Osteoblast (primary cell): ENCODE data around the gene CCNF. TPM values are rescaled to one million over a fixed set of nuclear protein-coding genes. Genes with fewer than 3 reads are reported as not detected.
"Not testable (repeated sequence)": the region's sequence is repeated elsewhere in the genome, so short reads cannot be mapped to it uniquely, and the experiment has no call there.

Experiments
- DNase-seq: peaks from one replicate; pipeline ENCODE4 v3.0.0; 2011; ENCODE audit warnings: low spot score, mixed read lengths; ENCODE audit not compliant: insufficient read length; ENCODE audit errors: missing footprints
- H2AFZ ChIP-seq: 2 replicates; pipeline ENCODE4 v1.6.0; 2011; ENCODE audit warnings: mild to moderate bottlenecking, low read length
- H3K27ac ChIP-seq: 2 replicates; pipeline ENCODE4 v1.5.1; 2011; ENCODE audit warnings: mild to moderate bottlenecking, low read depth, low read length, moderate library complexity
- H3K27me3 ChIP-seq: 2 replicates; pipeline ENCODE4 v1.6.0; 2012; ENCODE audit warnings: mild to moderate bottlenecking, control low read depth, inconsistent platforms, low read length, moderate library complexity; ENCODE audit not compliant: insufficient read depth
- H3K36me3 ChIP-seq: 2 replicates; pipeline ENCODE4 v1.5.1; 2011; ENCODE audit warnings: mild to moderate bottlenecking, low read length, control low read depth, moderate library complexity; ENCODE audit not compliant: insufficient read depth
- H3K4me1 ChIP-seq: 2 replicates; pipeline ENCODE4 v1.5.1; 2011; ENCODE audit warnings: mild to moderate bottlenecking, low read length, control low read depth, moderate library complexity; ENCODE audit not compliant: insufficient read depth
- H3K4me2 ChIP-seq: 2 replicates; pipeline ENCODE4 v1.6.0; 2011; ENCODE audit warnings: mild to moderate bottlenecking, low read length; ENCODE audit not compliant: insufficient read depth
- H3K4me3 ChIP-seq: fragments of 200-600 bp; sonication (generic); 3 replicates; pipeline ENCODE4 v1.5.1; 2012; ENCODE audit warnings: mild to moderate bottlenecking, low read length, inconsistent platforms; ENCODE audit not compliant: insufficient read depth
- H3K79me2 ChIP-seq: 2 replicates; pipeline ENCODE4 v1.6.0; 2012; ENCODE audit warnings: mild to moderate bottlenecking, low read length, control low read depth, inconsistent platforms; ENCODE audit not compliant: insufficient read depth
- H3K9me3 ChIP-seq: 2 replicates; pipeline ENCODE4 v1.5.1; 2011; ENCODE audit warnings: low read depth, low read length, control low read depth
- H4K20me1 ChIP-seq: 2 replicates; pipeline ENCODE4 v1.6.0; 2012; ENCODE audit warnings: mild to moderate bottlenecking, low read length, control low read depth; ENCODE audit not compliant: insufficient read depth
- CTCF ChIP-seq: IDR thresholded peaks from 2 replicates; pipeline ENCODE4 v1.5.1; 2011; ENCODE audit warnings: mild to moderate bottlenecking, low read depth, low read length, moderate library complexity; ENCODE audit errors: extremely low read depth
- total RNA-seq: library from RNA; depleted of rRNA; stranded (reverse); fragments of >200 nt; gene quantifications from 2 replicates; pipeline ENCODE4 v1.2.3, GENCODE V29; 2012

CCNF gene
- total RNA-seq, 1 donor, result 6.9 TPM

- peaks cover 18% of the 10 kb centered on the region for H4K20me1 ChIP-seq
- H3K79me2 ChIP-seq, result peaks cover 42% of the 10 kb centered on the region
- no peaks in the 10 kb centered on the region for H3K27me3 ChIP-seq
- no peak for TF ChIP-seq CTCF
- no peak overlapping the region for H3K4me2 ChIP-seq
- no peak overlapping the region for H3K27ac ChIP-seq
- no peaks in the 10 kb centered on the region for H3K36me3 ChIP-seq
- no peak overlapping the region for H3K4me3 ChIP-seq
- DNase-seq, result no peak
- H3K9me3 ChIP-seq, result no peaks in the 10 kb centered on the region
- no peak overlapping the region for H2AFZ ChIP-seq
- peaks cover 9% of the 10 kb centered on the region for H3K4me1 ChIP-seq
Measured at GRCh38 chr16:2477327-2477726, 48.1 kb downstream of the CCNF start.

GRCh38 chr16:2478279-2478678 lies 49.0 kb downstream of the CCNF start:
- peaks cover 18% of the 10 kb centered on the region for H4K20me1 ChIP-seq
- peaks cover 18% of the 10 kb centered on the region for H3K4me1 ChIP-seq
- no peak overlapping the region for H3K27ac ChIP-seq
- no peak overlapping the region for H3K4me3 ChIP-seq
- DNase-seq, result no peak
- no peaks in the 10 kb centered on the region for H3K36me3 ChIP-seq
- H3K79me2 ChIP-seq, result peaks cover 42% of the 10 kb centered on the region
- no peak overlapping the region for H3K4me2 ChIP-seq
- no peaks in the 10 kb centered on the region for H3K9me3 ChIP-seq
- H3K27me3 ChIP-seq, result no peaks in the 10 kb centered on the region
- TF ChIP-seq CTCF, result no peak
- H2AFZ ChIP-seq, result no peak overlapping the region

- not testable (repeated sequence) for H3K4me3 ChIP-seq, H3K27me3 ChIP-seq, DNase-seq, H3K4me2 ChIP-seq, H3K9me3 ChIP-seq, H3K36me3 ChIP-seq, H2AFZ ChIP-seq, H3K27ac ChIP-seq
- Histone ChIP-seq H4K20me1 (peaks cover 25% of the 10 kb centered on the region), H3K4me1 (peaks cover 20% of the 10 kb centered on the region), H3K79me2 (peaks cover 59% of the 10 kb centered on the region)
Measured at GRCh38 chr16:2479996-2480395, 50.7 kb downstream of the CCNF start.

- Histone ChIP-seq H3K4me1 (peaks cover 15% of the 10 kb centered on the region), H3K79me2 (peaks cover 57% of the 10 kb centered on the region), H3K27ac (no peak overlapping the region), H3K27me3 (no peaks in the 10 kb centered on the region), H3K4me2 (no peak overlapping the region), H3K36me3 (no peaks in the 10 kb centered on the region), H4K20me1 (peaks cover 21% of the 10 kb centered on the region), H3K4me3 (no peak overlapping the region), H3K9me3 (no peaks in the 10 kb centered on the region), H2AFZ (no peak overlapping the region)
- TF ChIP-seq CTCF, result no peak
- DNase-seq, result no peak
Measured at GRCh38 chr16:2480948-2481347, 51.7 kb downstream of the CCNF start.
